Mesendoderm (in vitro differentiated cells): ENCODE measurements around the gene HMCN1.
"Not testable (repeated sequence)": the region's sequence is repeated elsewhere in the genome, so short reads cannot be mapped to it uniquely, and the experiment has no call there.

Source experiments
- DNase-seq: peaks from one replicate; pipeline ENCODE4 v3.0.0; 2013
- H2AK5ac ChIP-seq: 2 replicates; pipeline ENCODE4 v1.6.1; 2013; ENCODE audit warnings: low read length, inconsistent platforms
- H2BK120ac ChIP-seq: 2 replicates; pipeline ENCODE4 v1.6.1; 2013; ENCODE audit warnings: low read depth, mild to moderate bottlenecking, low read length, moderate library complexity, mixed read lengths
- H2BK15ac ChIP-seq: replicated peaks from 2 replicates; pipeline ENCODE4 v1.6.1; 2013; ENCODE audit warnings: low read depth, mild to moderate bottlenecking, moderate library complexity
- H2BK5ac ChIP-seq: 2 replicates; pipeline ENCODE4 v1.6.1; 2013; ENCODE audit warnings: low read length, inconsistent platforms
- H3K18ac ChIP-seq: 2 replicates; pipeline ENCODE4 v1.6.1; 2013; ENCODE audit warnings: mild to moderate bottlenecking, low read length, mixed read lengths
- H3K23ac ChIP-seq: one replicate; pipeline ENCODE4 v1.6.1; 2013; ENCODE audit warnings: low read length
- H3K27ac ChIP-seq: 2 replicates; pipeline ENCODE4 v1.5.1; 2013; ENCODE audit warnings: low read depth, mild to moderate bottlenecking, inconsistent platforms, low read length, moderate library complexity
- H3K27me3 ChIP-seq: 2 replicates; pipeline ENCODE4 v1.6.1; 2013; ENCODE audit warnings: low read length, control low read depth, mild to moderate bottlenecking, inconsistent platforms; ENCODE audit not compliant: insufficient read depth, poor library complexity
- H3K36me3 ChIP-seq: 2 replicates; pipeline ENCODE4 v1.6.1; 2013; ENCODE audit warnings: low read length, inconsistent platforms; ENCODE audit not compliant: control insufficient read depth, insufficient read depth
- H3K4ac ChIP-seq: one replicate; pipeline ENCODE4 v1.6.1; 2013; ENCODE audit warnings: low read depth, mild to moderate bottlenecking, low read length, moderate library complexity
- H3K4me1 ChIP-seq: 2 replicates; pipeline ENCODE4 v1.6.1; 2013; ENCODE audit warnings: low read depth, low read length, inconsistent platforms; ENCODE audit not compliant: control insufficient read depth
- H3K4me2 ChIP-seq: 2 replicates; pipeline ENCODE4 v1.6.1; 2013; ENCODE audit warnings: low read length
- H3K4me3 ChIP-seq: 2 replicates; pipeline ENCODE4 v1.5.1; 2013; ENCODE audit warnings: mild to moderate bottlenecking, low read length
- H3K56ac ChIP-seq: one replicate; pipeline ENCODE4 v1.6.1; 2013; ENCODE audit warnings: low read length
- H3K79me1 ChIP-seq: 2 replicates; pipeline ENCODE4 v1.6.1; 2013; ENCODE audit warnings: low read length, inconsistent platforms
- H3K79me2 ChIP-seq: 2 replicates; pipeline ENCODE4 v1.6.1; 2013; ENCODE audit warnings: mild to moderate bottlenecking, low read length; ENCODE audit not compliant: control insufficient read depth, insufficient read depth
- H3K9ac ChIP-seq: 2 replicates; pipeline ENCODE4 v1.6.1; 2013; ENCODE audit warnings: low read length, inconsistent platforms
- H4K5ac ChIP-seq: one replicate; pipeline ENCODE4 v1.6.1; 2013; ENCODE audit warnings: low read length
- H4K8ac ChIP-seq: one replicate; pipeline ENCODE4 v1.6.1; 2013; ENCODE audit warnings: low read depth, mild to moderate bottlenecking, control low read depth, low read length, moderate library complexity
- WGBS: extraction: QIAGEN DNeasy Blood & Tissue Kit; methylation state at CpG from one replicate; pipeline ENCODE4 v1.1.7; 2013; ENCODE audit warnings: low lambda C conversion rate, missing lambda C conversion rate; ENCODE audit not compliant: insufficient coverage; ENCODE audit errors: extremely low coverage; 5-methylcytosine and 5-hydroxymethylcytosine counted together

HMCN1 gene

GRCh38 chr1:186183219-186183618, 449.0 kb downstream of the HMCN1 start:
- H3K23ac ChIP-seq, result no peak overlapping the region
- no peaks in the 10 kb centered on the region for H3K79me1 ChIP-seq
- no peak overlapping the region for H3K18ac ChIP-seq
- no peak overlapping the region for H4K5ac ChIP-seq
- H3K27ac ChIP-seq, result no peak overlapping the region
- H3K4me2 ChIP-seq, result no peak overlapping the region
- no peak overlapping the region for H3K56ac ChIP-seq
- H3K27me3 ChIP-seq, result no peaks in the 10 kb centered on the region
- no peak overlapping the region for H2BK5ac ChIP-seq
- no CpG with 5 or more reads among the region's 1 CpG for WGBS
- no peak for DNase-seq
- H2BK120ac ChIP-seq, result no peak overlapping the region
- no peak overlapping the region for H3K4ac ChIP-seq
- no peak overlapping the region for H2BK15ac ChIP-seq
- H3K9ac ChIP-seq, result no peak overlapping the region
- no peaks in the 10 kb centered on the region for H3K79me2 ChIP-seq
- no peaks in the 10 kb centered on the region for H3K36me3 ChIP-seq
- no peak overlapping the region for H4K8ac ChIP-seq
- no peak overlapping the region for H2AK5ac ChIP-seq
- H3K4me1 ChIP-seq, result no peaks in the 10 kb centered on the region
- H3K4me3 ChIP-seq, result no peak overlapping the region

- Histone ChIP-seq H3K23ac (no peak overlapping the region), H3K4me1 (no peaks in the 10 kb centered on the region), H3K18ac (no peak overlapping the region), H4K5ac (no peak overlapping the region), H3K56ac (no peak overlapping the region), H4K8ac (no peak overlapping the region), H2BK15ac (no peak overlapping the region), H3K9ac (no peak overlapping the region), H3K27me3 (no peaks in the 10 kb centered on the region), H3K4me3 (no peak overlapping the region), H3K4me2 (no peak overlapping the region), H3K79me2 (no peaks in the 10 kb centered on the region), H3K36me3 (no peaks in the 10 kb centered on the region), H3K4ac (no peak overlapping the region), H2BK5ac (no peak overlapping the region), H3K27ac (no peak overlapping the region), H2AK5ac (no peak overlapping the region), H2BK120ac (no peak overlapping the region), H3K79me1 (no peaks in the 10 kb centered on the region)
- no CpG with 5 or more reads among the region's 5 CpGs for WGBS
- DNase-seq, result no peak
These were observed 449.9 kb downstream of the HMCN1 start for GRCh38 chr1:186183970-186184628.

- H2BK120ac ChIP-seq, H3K4me1 ChIP-seq, H3K27me3 ChIP-seq, H3K23ac ChIP-seq, H2BK5ac ChIP-seq, H3K4me3 ChIP-seq, H3K56ac ChIP-seq, H3K79me1 ChIP-seq, H2BK15ac ChIP-seq, DNase-seq, H3K4ac ChIP-seq, H4K5ac ChIP-seq, H4K8ac ChIP-seq, H2AK5ac ChIP-seq, H3K18ac ChIP-seq, H3K36me3 ChIP-seq, H3K9ac ChIP-seq, H3K79me2 ChIP-seq, H3K27ac ChIP-seq, H3K4me2 ChIP-seq: not testable (repeated sequence)
- WGBS, result no CpG with 5 or more reads among the region's 6 CpGs
These were observed 452.1 kb downstream of the HMCN1 start for GRCh38 chr1:186186251-186186650.

- no peak for DNase-seq
- Histone ChIP-seq H3K79me1 (no peaks in the 10 kb centered on the region), H3K4ac (no peak overlapping the region), H2AK5ac (no peak overlapping the region), H3K27ac (no peak overlapping the region), H3K18ac (no peak overlapping the region), H3K4me1 (no peaks in the 10 kb centered on the region), H3K23ac (no peak overlapping the region), H2BK120ac (no peak overlapping the region), H3K36me3 (no peaks in the 10 kb centered on the region), H3K27me3 (no peaks in the 10 kb centered on the region), H3K56ac (no peak overlapping the region), H3K79me2 (no peaks in the 10 kb centered on the region), H3K9ac (no peak overlapping the region), H2BK5ac (no peak overlapping the region), H4K5ac (no peak overlapping the region), H2BK15ac (no peak overlapping the region), H3K4me3 (no peak overlapping the region), H4K8ac (no peak overlapping the region), H3K4me2 (no peak overlapping the region)
- no CpG with 5 or more reads among the region's 5 CpGs for WGBS
These were observed 453.4 kb downstream of the HMCN1 start for GRCh38 chr1:186187601-186188000.

- Histone ChIP-seq H3K9ac (no peak overlapping the region), H3K4me3 (no peak overlapping the region), H3K18ac (no peak overlapping the region), H3K23ac (no peak overlapping the region), H2BK15ac (no peak overlapping the region), H3K27me3 (no peaks in the 10 kb centered on the region), H3K4ac (no peak overlapping the region), H3K27ac (no peak overlapping the region), H4K5ac (no peak overlapping the region), H4K8ac (no peak overlapping the region), H3K79me2 (no peaks in the 10 kb centered on the region), H3K4me1 (no peaks in the 10 kb centered on the region), H3K56ac (no peak overlapping the region), H3K36me3 (no peaks in the 10 kb centered on the region), H3K79me1 (no peaks in the 10 kb centered on the region), H2AK5ac (no peak overlapping the region), H3K4me2 (no peak overlapping the region), H2BK120ac (no peak overlapping the region), H2BK5ac (no peak overlapping the region)
- DNase-seq, result no peak
- WGBS, result no CpG with 5 or more reads among the region's 3 CpGs
These were observed 453.9 kb downstream of the HMCN1 start for GRCh38 chr1:186188004-186188539.

GRCh38 chr1:186188736-186189135, 454.5 kb downstream of the HMCN1 start:
- H3K4me3 ChIP-seq, result no peak overlapping the region

More at GRCh38 chr1:186188736-186189135, 454.5 kb downstream of the HMCN1 start:
- Histone ChIP-seq H4K5ac (no peak overlapping the region), H2BK5ac (no peak overlapping the region), H3K4me1 (no peaks in the 10 kb centered on the region), H3K79me1 (no peaks in the 10 kb centered on the region), H3K27ac (no peak overlapping the region), H3K56ac (no peak overlapping the region), H2BK15ac (no peak overlapping the region), H3K36me3 (no peaks in the 10 kb centered on the region), H3K23ac (no peak overlapping the region), H3K18ac (no peak overlapping the region), H3K4me2 (no peak overlapping the region), H2BK120ac (no peak overlapping the region), H3K27me3 (no peaks in the 10 kb centered on the region), H2AK5ac (no peak overlapping the region), H4K8ac (no peak overlapping the region), H3K4ac (no peak overlapping the region), H3K9ac (no peak overlapping the region), H3K79me2 (no peaks in the 10 kb centered on the region)
- DNase-seq, result no peak
- WGBS, result no CpG with 5 or more reads among the region's 2 CpGs
